ENCODE results near the gene SDC3.

The SDC3 gene

DNA sequence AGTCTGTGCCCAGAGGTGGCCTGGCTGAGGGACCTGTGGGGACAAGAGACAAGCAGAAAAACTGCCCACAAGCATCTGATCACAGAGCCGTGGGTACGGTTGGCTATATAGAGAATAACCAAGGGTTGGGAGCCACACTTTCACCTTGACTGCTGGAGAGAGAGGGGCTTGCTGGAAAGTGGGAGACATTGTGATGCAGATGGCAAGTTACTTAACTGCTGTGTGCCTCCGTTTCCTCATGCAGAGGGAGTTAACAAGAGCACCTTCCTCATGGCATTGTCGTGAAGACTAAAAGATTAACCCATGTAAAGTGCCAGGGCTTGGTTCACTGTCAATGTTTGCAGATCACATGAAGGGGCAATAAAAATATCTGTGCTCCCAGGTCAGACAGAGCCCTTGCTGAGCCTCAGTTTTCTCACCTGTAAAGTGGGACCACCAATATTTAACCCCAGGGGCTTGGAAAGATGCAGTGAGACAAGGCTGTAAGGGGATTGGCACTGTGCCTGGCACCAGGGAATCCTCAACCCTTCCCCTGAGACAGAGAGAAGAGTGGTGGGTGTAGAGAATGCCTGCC lies 52.8 kb downstream of the SDC3 start:
- TF ChIP-seq, protein P1, sequence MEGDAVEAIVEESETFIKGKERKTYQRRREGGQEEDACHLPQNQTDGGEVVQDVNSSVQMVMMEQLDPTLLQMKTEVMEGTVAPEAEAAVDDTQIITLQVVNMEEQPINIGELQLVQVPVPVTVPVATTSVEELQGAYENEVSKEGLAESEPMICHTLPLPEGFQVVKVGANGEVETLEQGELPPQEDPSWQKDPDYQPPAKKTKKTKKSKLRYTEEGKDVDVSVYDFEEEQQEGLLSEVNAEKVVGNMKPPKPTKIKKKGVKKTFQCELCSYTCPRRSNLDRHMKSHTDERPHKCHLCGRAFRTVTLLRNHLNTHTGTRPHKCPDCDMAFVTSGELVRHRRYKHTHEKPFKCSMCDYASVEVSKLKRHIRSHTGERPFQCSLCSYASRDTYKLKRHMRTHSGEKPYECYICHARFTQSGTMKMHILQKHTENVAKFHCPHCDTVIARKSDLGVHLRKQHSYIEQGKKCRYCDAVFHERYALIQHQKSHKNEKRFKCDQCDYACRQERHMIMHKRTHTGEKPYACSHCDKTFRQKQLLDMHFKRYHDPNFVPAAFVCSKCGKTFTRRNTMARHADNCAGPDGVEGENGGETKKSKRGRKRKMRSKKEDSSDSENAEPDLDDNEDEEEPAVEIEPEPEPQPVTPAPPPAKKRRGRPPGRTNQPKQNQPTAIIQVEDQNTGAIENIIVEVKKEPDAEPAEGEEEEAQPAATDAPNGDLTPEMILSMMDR (conservative IDR thresholded peaks at IDR 0.05; ENCODE audit: low read depth, low read length), result no peak
- DNase-seq (ENCODE audit: low read depth), result no peak
- H3K4me3 ChIP-seq (ENCODE audit: low read depth, low read length), result no peak overlapping the region

- no peak overlapping the region for H3K4me3 ChIP-seq (ENCODE audit: low read depth, low read length)
- TF ChIP-seq, protein P1 (conservative IDR thresholded peaks at IDR 0.05; ENCODE audit: low read depth, low read length), result no peak
- no peak for DNase-seq (ENCODE audit: low read depth)
Observed at GRCh38 chr1:30853350-30853749, 55.2 kb downstream of the SDC3 start.

DNA sequence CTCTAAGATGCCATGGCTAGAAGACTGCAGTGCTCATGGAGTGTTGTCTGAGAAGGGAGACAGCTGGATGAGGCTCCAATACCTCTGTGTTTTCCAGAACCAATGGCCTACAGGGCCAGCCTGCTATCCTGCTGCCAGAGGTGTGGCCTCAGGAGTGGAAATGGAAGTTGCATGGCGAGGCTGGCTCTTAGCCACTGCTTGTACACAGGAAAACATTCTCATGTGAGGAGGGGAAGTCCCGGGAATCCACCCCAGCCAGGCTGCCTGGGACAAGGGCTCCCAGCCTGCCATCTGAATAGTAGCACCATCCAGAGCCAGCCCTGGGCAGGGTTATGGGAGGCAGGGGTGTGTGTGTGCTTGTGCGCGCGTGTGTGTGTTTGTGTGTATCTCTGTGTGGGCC lies 56.5 kb downstream of the SDC3 start:
- DNase-seq (ENCODE audit: low read depth), result peak; percentile 60
- H3K4me3 ChIP-seq (ENCODE audit: low read depth, low read length), result no peak overlapping the region
- TF ChIP-seq, protein P1 (conservative IDR thresholded peaks at IDR 0.05; ENCODE audit: low read depth, low read length), result no peak

DNA sequence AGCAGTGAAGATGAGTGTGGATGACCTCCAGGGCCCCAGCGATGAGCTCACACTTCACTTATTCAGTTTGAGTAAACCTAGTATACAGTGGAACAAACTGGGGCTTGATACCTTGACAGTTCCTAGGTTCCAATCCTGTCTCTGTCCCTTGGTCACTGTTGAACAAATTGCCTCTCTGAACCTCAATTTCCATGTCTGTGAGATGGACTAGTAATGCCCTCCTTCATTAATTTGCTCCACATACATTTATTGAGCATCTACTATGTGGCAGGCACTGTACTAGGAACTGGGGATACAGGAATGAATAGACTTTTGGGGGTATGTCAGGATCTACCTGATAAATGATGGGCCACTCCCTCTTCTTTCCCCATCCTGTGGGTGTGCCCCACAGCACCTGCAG lies 57.3 kb downstream of the SDC3 start:
- DNase-seq (ENCODE audit: low read depth), result no peak
- TF ChIP-seq, protein P1 (conservative IDR thresholded peaks at IDR 0.05; ENCODE audit: low read depth, low read length), result no peak

DNA sequence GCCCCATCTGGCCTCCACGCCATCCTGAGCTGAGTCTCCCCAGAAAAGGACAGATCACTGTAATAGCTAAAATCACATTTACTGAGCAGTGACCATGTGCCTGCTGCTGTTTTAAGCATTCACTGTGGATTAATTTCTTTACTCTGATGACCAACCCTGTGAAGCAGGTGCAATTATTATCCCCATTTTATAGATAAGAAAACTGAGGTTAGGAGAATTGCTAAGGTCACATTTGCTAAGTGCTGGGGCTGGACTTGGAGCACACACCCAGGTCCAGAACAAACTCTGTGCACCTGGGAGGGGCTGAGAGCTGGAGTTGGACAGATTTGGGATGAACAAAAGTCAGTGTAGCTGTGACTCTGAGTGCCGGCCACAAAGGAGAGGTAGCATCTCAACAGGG lies 58.0 kb downstream of the SDC3 start:
- H3K4me3 ChIP-seq (ENCODE audit: low read depth, low read length), result no peak overlapping the region
- TF ChIP-seq, protein P1 (conservative IDR thresholded peaks at IDR 0.05; ENCODE audit: low read depth, low read length), result no peak
- DNase-seq (ENCODE audit: low read depth), result no peak

More for the DNA sequence above, 57.3 kb downstream of the SDC3 start:
- no peak overlapping the region for H3K4me3 ChIP-seq (ENCODE audit: low read depth, low read length)

GRCh38 chr1:30848130-30848529 lies 60.4 kb downstream of the SDC3 start:
- DNase-seq (ENCODE audit: low read depth), result no peak
- H3K4me3 ChIP-seq (ENCODE audit: low read depth, low read length), result no peak overlapping the region
- TF ChIP-seq, protein P1 (conservative IDR thresholded peaks at IDR 0.05; ENCODE audit: low read depth, low read length), result no peak

GRCh38 chr1:30847358-30847972 lies 61.1 kb downstream of the SDC3 start:
- H3K4me3 ChIP-seq (ENCODE audit: low read depth, low read length), result no peak overlapping the region
- TF ChIP-seq, protein P1 (conservative IDR thresholded peaks at IDR 0.05; ENCODE audit: low read depth, low read length), result no peak
- DNase-seq (ENCODE audit: low read depth), result peak; percentile 38
